ENCODE data around the gene PTPRG. TPM values are rescaled to one million over a fixed set of nuclear protein-coding genes. Genes with fewer than 3 reads are reported as not detected.

The PTPRG gene
- total RNA-seq, 1 donor from 2014 or later: 34.1 TPM

DNA sequence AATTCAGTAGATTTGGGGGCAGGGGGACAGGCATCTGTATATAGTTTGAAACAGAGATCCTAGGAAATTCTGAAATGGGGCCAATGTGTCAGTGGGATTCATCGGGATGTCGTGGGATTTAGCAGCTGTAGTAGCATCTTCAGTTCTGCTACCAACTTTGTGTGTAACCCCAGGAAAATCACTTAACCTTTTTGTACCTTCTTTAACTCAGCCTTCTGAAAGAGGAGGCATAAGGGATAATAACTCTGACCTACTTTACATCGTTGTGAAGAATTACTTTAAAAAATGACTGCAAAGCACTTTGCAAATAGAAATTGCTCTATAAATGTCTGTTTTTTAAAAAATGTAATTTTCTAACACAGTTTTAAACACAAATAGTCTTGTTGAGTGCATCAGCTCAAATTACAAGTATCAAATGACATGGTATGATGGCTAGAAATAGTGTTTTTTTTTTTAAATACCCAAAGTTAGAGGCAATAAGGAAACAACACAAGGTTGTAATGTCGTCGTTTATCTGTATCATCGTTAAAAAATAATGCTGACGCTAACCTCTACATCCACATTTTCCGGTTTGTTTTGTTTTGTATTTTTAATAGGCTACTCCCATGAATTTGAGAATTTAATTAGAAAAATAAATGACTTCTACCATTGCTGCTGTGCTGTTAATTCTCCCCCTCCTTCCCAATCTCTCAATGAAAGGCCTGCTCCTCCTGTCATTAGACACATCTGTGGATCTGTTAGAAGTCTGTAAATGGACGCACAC is 338.5 kb downstream of the PTPRG start:
- no peak for DNase-seq (ENCODE audit: missing footprints)
- intact Hi-C loops (cut with DNase I): no loop called here
- ATAC-seq: no peak

DNA sequence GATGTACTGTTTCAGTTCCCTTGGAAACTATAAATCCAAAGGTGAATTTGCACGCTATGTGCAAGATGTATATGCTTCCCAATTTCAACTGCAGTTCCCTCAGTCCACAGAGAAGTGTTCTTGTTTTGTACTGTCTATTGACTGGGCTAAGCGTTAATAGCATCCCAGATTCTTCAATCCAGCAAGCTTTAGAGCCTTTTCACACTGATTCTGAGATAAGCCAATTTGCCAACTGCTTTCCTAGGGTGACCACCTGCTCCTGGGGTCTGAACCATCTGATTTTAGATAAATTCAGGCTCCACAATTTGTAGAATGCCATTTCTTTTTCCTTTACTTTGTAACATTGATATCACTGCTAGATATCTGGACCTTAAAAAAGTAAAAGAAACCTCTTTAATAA is 340.1 kb downstream of the PTPRG start:
- intact Hi-C loops (cut with DNase I): no loop called here
- ATAC-seq (no peak), DNase-seq (ENCODE audit: missing footprints) (no peak)

DNA sequence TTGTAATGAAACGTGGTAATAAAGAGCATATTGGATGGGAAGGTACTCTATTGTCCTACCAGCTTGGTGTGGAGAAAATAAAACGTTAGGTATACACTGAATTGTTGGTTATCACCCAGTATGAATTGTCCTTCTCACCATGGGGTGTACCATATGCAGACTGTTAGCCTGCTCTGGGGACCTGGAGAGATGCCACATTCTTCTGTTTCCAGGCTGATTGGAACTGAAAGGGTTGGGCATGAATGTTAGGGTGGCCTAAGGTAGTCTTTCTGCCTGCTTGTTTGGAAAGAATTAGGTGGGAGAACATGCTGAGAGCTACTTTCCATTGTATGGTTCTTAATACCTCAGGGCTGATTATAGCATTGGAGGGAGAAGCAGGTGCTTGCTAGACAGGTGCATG is 340.6 kb downstream of the PTPRG start:
- DNase-seq (ENCODE audit: missing footprints) (no peak), ATAC-seq (no peak)
- intact Hi-C loops (cut with DNase I): no loop called here

DNA sequence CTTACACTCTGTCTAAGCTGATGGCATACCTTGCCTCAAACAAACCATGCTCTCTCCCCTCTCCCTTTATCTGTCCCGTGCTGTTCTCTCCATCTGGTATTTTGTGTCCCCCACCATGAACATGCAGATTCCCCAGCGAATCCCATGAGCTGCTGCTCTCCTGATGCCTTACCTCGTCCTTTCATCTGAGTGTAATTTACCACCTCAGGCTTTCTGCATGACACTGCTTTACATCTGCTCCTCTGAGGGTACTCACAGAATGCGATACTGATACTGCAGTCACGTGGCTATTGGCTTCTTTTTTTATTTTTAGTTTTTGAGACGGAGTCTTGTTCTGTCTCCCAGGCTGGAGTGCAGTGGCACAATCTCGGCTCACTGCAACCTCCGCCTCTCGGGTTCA is 341.7 kb downstream of the PTPRG start:
- intact Hi-C loops (cut with DNase I): no loop called here
- no peak for ATAC-seq
- no peak for DNase-seq (ENCODE audit: missing footprints)

DNA sequence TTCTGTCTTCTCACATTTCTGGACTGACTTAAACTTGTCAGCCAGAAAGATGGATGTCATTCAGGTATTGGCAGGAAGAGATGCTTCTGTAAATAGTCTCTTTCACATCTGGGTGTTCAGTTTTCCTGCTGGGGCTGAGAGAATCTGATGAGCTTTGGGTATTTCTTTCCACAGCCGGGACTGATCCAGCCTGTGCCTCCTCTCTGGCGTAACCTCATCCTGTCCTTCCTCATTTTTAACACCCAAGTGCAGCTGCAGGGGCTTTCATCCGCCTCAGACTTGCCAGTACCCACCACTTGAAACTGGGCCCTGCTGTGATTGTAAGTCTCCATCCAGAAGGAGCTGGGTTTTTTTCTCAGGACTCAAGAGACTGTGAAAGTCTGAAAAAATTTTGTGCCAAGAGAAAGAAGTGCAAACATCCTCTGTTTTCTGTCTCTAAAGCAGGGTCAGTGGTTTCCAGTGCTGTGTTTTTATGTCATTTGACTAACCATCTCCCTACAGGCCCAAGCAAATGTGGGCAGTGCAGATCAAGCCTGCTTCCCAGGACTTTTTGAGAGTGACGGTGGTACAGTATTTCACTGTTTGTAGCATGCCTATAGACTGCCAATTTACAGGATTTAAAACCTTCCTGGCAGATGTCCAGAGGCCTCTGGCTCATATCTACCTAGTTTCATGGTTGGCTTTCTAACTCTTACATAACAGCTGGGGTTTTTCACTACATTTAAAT is 342.7 kb downstream of the PTPRG start:
- ATAC-seq (peak; percentile 77), DNase-seq (ENCODE audit: missing footprints) (peak; percentile 58)
- intact Hi-C loops (cut with DNase I): no loop called here

DNA sequence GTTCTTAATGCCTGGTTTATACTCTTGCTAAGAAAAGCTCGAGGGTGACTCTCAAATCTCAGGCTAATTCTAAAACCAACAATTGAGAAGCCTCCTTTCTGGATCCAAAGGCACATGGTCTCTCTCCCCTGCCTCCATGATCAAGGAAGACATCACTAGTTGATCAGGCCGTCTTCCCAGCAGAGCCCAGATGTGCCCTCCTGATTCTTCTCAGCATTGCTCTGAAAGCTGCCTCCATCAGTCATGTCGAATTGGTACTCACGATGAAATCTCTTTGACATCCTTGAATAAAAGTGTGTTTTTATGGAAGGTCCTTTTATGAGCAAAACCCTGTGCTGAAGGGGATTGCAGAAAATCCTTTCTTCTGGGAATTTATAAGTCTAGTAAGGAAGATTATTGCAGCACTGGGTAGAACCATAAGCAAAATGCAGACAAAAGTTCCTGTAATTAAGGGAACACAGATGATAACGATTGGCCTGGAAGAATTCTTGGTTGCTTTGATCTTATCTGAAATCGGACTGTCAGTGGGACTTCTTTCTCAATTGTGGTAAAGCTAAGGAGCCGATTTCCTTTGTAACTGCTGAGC is 345.9 kb downstream of the PTPRG start:
- ATAC-seq (no peak), DNase-seq (ENCODE audit: missing footprints) (no peak)
- intact Hi-C loops (cut with DNase I): loop anchor here (5.0 kb wide), 1 partner anchor 45 kb away; no protein-coding TSS in a partner anchor

DNA sequence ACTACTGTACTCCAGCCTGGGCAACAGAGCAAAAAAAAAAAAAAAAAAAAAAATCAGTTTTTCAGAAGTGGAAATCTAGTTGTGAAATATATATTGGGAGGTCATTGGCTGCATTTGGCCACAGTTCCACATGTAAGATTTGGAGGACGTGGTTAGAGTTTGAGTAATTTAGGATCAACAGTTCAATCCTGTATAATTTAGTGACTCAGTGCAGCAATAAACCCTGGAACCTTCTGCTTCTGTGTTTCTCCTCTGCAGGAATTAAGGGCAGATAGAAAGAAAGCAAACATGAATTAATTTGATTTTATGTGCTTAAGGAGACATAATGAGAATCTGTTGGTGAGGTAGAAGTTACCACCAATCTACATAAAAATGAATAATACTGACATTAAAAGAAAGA is 347.0 kb downstream of the PTPRG start:
- intact Hi-C loops (cut with DNase I): loop anchor here (5.0 kb wide), 1 partner anchor 46 kb away; no protein-coding TSS in a partner anchor
- DNase-seq (ENCODE audit: missing footprints) (no peak), ATAC-seq (no peak)

DNA sequence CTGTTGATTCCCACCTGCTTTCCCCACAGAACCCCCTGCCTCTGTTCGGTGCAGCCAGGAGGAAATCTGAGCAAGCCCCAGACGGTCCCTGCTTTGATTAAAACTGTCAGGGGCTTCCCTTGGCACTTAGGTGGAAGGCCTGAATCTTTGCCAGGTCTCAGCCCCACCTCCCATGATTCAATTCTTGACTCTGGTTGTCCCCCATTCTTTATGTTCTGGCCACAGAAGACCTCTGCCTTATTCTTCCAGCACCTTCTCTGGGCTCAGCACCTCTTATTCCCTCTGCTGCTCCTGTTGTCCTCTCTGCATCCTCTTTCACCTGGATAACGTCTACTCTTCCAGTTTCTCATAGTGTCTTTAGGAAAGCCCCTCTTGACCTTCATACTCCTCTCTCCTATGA is 349.4 kb downstream of the PTPRG start:
- no peak for ATAC-seq

DNA sequence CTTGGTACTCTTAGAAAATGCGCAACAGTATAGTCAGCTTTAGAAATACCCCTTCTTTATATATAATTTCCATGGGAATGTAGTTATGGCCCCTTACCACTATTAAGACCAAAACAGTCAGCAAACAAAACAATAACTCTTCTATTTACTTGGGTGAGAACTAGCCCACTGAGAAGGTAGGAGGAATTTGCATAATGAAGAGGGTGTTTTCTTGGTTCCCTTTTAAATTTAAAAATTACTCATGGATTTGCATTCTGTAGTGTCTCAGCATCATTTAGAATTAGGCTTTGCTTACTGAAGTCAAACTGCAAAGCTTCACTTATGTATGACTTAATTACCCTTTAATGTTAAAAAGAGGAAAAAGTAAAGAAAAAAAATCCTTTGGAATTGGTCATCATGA is 350.8 kb downstream of the PTPRG start:
- ATAC-seq (no peak), DNase-seq (ENCODE audit: missing footprints) (no peak)
- intact Hi-C loops (cut with DNase I): no loop called here

More for the DNA sequence above, 349.4 kb downstream of the PTPRG start:
- intact Hi-C loops (cut with DNase I): no loop called here
- no peak for DNase-seq (ENCODE audit: missing footprints)

DNA sequence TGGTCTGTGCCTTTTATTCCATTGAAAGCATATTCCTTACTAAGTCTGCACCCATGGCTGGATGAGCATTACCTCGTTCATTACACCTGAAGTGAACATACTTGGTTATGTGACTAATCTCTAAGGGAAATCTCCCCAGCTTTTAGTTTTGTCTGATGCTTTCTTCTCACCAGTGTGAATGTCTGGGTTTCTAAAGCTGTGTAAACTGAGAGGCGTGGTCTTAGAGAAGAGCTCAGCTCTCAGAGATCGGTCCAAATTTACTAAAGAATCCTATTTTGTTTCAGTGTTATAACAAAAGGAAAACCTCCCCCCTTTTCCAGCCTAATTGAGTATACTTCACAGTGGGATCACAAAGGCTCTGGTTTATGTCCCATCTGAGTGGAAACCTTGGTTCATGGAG is 352.3 kb downstream of the PTPRG start:
- DNase-seq (ENCODE audit: missing footprints) (no peak), ATAC-seq (no peak)
- intact Hi-C loops (cut with DNase I): no loop called here

DNA sequence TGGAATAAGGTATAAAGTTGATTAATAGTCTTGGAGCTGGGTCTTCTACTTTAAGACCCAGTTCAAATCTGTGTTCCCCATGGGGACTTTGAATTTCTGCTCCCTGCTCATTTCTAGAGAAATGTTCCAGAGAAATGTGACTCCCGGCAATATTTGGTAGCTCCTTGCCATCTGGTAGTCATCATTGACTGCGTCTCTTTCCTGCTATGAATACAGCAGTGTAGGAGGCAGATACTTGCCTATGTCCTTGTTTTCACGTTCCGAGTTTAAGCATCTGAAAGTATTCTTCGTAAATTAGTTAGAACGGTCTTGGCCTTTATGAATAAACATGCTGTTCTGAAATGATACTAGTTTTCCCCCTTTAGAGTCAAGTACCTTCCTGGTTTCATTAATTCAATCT is 352.9 kb downstream of the PTPRG start:
- DNase-seq (ENCODE audit: missing footprints) (no peak), ATAC-seq (peak; percentile 51)
- intact Hi-C loops (cut with DNase I): no loop called here

DNA sequence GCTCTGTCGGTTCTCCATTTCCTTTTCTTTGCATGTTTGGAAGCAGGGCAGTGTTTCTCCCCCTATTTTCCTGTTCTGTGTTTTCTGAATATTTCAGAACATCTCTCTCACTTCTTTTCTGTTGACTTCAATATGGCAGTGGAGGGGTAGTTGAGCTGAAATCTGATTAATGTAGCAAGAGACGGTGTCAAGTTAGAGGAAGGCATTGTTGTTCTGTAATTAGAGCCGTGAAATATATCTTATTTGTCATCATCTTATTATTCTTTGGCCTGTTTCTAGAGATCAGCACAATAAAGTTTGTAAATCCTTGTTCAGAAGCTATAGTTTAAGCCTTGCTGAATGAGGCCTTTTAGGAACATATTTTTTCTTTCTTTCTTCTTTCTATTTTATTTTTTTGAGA is 353.9 kb downstream of the PTPRG start:
- ATAC-seq: no peak
- no peak for DNase-seq (ENCODE audit: missing footprints)
- intact Hi-C loops (cut with DNase I): no loop called here

DNA sequence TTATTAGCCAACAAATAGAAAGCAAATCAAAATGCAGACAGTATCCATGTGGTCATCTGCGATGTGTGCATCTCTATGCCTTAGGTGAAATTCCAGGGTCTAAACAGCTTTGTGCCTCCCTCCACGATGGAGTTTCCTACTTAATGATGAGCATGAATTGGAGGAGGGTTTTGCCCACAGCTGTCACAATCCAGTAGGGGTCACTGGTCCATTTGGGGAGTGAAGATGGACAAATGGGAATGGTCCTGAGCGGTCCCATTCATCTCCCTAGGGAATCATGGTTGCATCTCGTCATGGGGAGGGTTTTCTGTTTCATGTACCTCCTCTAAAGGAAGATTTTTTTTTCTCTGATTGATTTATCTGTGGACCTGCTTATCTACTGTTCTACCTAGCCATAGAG is 358.0 kb downstream of the PTPRG start:
- no peak for ATAC-seq
- intact Hi-C loops (cut with DNase I): no loop called here

DNA sequence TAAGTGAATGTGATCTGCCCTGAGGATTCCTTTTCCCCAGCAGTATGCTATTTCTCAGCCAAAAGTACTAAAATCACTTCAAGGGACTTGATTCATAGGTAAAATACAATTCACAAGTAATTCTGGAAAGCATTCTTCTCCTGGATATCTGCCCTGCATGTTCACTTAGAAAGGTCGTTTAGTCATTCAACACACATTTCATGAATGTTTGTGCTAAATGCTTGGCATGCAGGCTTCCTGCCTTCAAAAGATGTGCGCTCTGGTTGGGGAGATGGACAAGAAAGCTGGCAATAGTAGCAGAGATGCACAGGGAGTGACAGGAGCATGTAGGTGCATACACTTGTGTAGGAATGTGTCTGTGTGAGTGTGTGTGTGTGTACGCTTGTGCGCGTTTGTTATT is 360.7 kb downstream of the PTPRG start:
- DNase-seq (ENCODE audit: missing footprints): no peak
- intact Hi-C loops (cut with DNase I): no loop called here
- ATAC-seq: no peak

More for the DNA sequence above, 358.0 kb downstream of the PTPRG start:
- no peak for DNase-seq (ENCODE audit: missing footprints)

DNA sequence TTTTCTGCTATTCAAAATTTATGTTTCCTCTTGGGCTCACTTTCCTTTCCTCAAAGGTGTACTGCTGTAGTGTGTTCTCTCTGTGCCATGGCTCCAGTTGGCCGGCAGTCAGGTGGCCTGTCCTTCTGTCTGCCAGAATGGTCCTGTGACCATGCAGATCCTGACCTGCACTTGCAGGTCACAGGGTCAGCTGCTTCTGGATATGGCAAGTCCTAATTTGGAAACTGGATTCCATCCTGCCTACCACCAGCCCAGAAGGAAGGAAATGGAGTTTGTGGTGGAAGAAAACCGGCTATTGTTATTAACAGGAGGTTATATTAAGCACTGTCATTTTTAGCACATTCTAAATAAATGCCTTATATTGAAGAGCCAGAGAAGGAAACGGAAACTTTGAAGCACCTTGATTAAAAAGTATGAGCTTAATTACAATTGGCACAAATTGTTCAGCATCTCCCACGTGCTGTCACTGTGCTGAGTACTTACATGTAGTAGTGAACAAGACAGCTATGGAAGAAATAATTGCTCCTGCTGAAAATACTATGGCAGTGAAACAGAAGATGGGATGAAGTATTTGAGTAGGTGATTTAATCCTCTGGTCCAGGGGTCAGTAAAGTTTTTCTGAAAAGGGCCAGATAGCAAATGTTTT is 362.8 kb downstream of the PTPRG start:
- peak; percentile 69 for ATAC-seq
- intact Hi-C loops (cut with DNase I): no loop called here
- peak; percentile 80 for DNase-seq (ENCODE audit: missing footprints)

DNA sequence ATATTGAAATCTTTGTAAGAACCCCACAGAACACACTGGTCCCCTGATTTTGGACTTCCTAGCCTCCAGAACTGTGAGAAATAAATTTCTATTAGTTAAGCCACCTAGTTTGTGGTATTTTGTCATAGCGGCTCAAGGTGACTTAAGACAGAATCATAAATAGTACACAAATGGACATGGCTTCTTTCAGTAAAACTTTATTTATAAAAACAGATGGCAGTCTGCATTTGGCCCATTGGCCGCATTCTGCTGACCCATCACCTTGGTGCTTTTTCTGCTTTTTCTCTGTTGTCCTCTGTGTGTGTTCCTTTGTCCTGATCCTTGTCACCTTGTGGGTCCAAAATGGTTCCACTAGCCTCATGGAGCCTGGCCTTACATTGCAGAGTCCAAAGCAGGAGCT is 363.6 kb downstream of the PTPRG start:
- intact Hi-C loops (cut with DNase I): loop anchor here (5.0 kb wide), 3 partner anchors 68 to 262 kb away; no protein-coding TSS in a partner anchor
- ATAC-seq (no peak), DNase-seq (ENCODE audit: missing footprints) (no peak)

DNA sequence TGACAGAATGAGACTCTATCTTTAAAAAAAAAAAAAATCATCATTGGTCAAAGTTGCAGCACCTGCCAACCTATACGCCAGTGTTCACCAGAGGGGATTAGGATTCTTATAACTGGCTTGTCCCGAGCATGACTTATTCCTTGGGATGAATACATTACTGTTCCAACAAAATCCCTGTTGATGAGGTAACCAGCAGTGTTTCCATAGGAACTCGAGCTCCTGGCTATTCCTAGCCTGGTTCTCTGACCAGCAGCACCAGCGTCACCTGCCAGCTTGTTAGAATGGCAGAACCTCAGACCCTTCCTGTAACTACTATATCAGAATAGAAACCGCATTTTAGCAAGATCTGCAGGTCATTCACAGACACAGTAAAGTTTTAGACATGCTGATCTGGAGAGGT is 364.4 kb downstream of the PTPRG start:
- DNase-seq (ENCODE audit: missing footprints) (no peak), ATAC-seq (no peak)
- intact Hi-C loops (cut with DNase I): loop anchor here (2.0 to 5.0 kb wide), 6 partner anchors 68 to 365 kb away; partner anchors contain the start of gene PTPRG

DNA sequence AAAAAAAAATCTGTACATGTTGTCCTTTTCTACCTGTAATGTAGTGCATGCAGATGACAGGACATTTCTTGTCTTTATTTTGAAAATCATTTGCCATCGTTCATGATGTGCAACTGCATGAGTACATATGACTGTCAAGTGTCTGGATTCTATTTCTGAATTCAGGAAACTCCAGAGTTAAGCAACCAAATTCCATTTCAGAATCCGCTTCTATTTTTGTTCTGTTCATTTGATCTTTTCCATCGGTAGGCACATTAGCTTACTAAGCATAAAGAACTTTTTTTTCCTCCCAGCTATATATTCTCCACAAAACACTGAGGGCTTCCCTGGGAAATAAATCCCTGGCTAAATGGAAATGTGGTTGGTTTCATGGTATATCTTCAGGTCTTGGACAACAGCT is 365.6 kb downstream of the PTPRG start:
- ATAC-seq (peak; percentile 33), DNase-seq (ENCODE audit: missing footprints) (no peak)
- intact Hi-C loops (cut with DNase I): loop anchor here (2.0 to 5.0 kb wide), 6 partner anchors 70 to 366 kb away; partner anchors contain the start of gene PTPRG

DNA sequence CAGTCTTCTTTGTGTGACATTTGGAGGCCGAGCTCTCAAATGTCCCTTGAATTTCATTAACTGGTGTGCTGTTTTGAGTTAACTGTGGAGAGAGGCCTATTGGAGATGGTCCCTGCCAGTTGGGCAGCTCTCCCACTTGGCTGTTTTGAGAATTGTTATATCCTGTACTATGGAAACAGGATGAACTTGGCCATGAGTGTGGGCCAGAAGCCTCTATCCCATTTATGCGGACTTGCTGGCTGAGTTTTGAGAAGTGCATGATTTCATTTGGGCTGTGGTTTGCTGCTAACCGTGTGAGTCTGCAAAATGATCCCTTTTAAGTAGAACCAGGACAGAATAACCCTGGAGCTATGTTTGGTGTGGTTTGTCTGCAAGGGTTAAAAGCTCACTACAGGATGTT is 366.0 kb downstream of the PTPRG start:
- intact Hi-C loops (cut with DNase I): loop anchor here (2.0 to 5.0 kb wide), 6 partner anchors 70 to 367 kb away; partner anchors contain the start of gene PTPRG
- ATAC-seq: peak; percentile 92
- DNase-seq (ENCODE audit: missing footprints): peak; percentile 87

All from Right ventricle myocardium inferior (tissue), 1 donor.